ENCODE data around the gene WDR5B.

WDR5B gene

GRCh38 chr3:122414391-122414790 is 1.5 kb downstream of the WDR5B start:
- Histone ChIP-seq H3K27ac (ENCODE audit: insufficient read depth in 1 of 2, low read depth in 1 of 2, low read length in 2 of 2, poor library complexity in 1 of 2, severe bottlenecking in 2 of 2) (no peak overlapping the region), H3K4me3 (ENCODE audit: control insufficient read depth in 1 of 7, extremely low read depth in 1 of 7, insufficient read depth in 4 of 7, low read depth in 2 of 7, low read length in 6 of 7) (peak overlapping the region in 1 of 7 experiments; percentile 91), H3K27me3 (replicated peaks in 2 of 5; ENCODE audit: control insufficient read depth in 4 of 5, insufficient read depth in 5 of 5, low read length in 4 of 5) (no peaks in the 10 kb centered on the region), H3K4me1 (ENCODE audit: control extremely low read depth in 1 of 4, control insufficient read depth in 4 of 4, insufficient read depth in 4 of 4, low read length in 3 of 4) (peaks cover 13 to 36% (median 26%) of the 10 kb centered on the region in 4 experiments), H3K36me3 (ENCODE audit: control insufficient read depth in 4 of 4, insufficient read depth in 4 of 4, low read length in 3 of 4) (peaks cover 0 to 14% (median 2%) of the 10 kb centered on the region in 4 experiments), H3K9me3 (ENCODE audit: control extremely low read depth in 1 of 5, control insufficient read depth in 4 of 5, insufficient read depth in 2 of 5, low read depth in 1 of 5, low read length in 4 of 5) (no peaks in the 10 kb centered on the region)
- DNase-seq: no peak
- ChIA-PET POLR2A (no interaction called here), CTCF (interaction anchor here (1.4 to 2.4 kb wide), 4 partner anchors 18 to 30 kb away, joined by 4 to 8 read pairs (median 7); partner anchors contain the start of gene FAM162A)
- WGBS (ENCODE audit: insufficient coverage): 100% methylated on average over 2 of the region's 3 CpGs

- ChIA-PET CTCF (interaction anchor here (1.0 to 2.3 kb wide), 3 partner anchors 11 to 21 kb away, joined by 4 to 10 read pairs (median 6); no protein-coding TSS in a partner anchor), POLR2A (no interaction called here)
- H3K9me3 ChIP-seq (ENCODE audit: control extremely low read depth in 1 of 5, control insufficient read depth in 4 of 5, insufficient read depth in 2 of 5, low read depth in 1 of 5, low read length in 4 of 5): no peaks in the 10 kb centered on the region
- DNase-seq: no peak
- H3K27me3 ChIP-seq (replicated peaks in 2 of 5; ENCODE audit: control insufficient read depth in 4 of 5, insufficient read depth in 5 of 5, low read length in 4 of 5): no peaks in the 10 kb centered on the region
- peaks cover 5 to 37% (median 14%) of the 10 kb centered on the region in 4 experiments for H3K36me3 ChIP-seq (ENCODE audit: control insufficient read depth in 4 of 4, insufficient read depth in 4 of 4, low read length in 3 of 4)
- no peak overlapping the region for H3K4me3 ChIP-seq (ENCODE audit: control insufficient read depth in 1 of 7, extremely low read depth in 1 of 7, insufficient read depth in 4 of 7, low read depth in 2 of 7, low read length in 6 of 7)
- H3K27ac ChIP-seq (ENCODE audit: insufficient read depth in 1 of 2, low read depth in 1 of 2, low read length in 2 of 2, poor library complexity in 1 of 2, severe bottlenecking in 2 of 2): no peak overlapping the region
- 100% methylated on average over 3 of the region's 6 CpGs for whole genome bisulfite sequencing (ENCODE audit: insufficient coverage)
- H3K4me1 ChIP-seq (ENCODE audit: control extremely low read depth in 1 of 4, control insufficient read depth in 4 of 4, insufficient read depth in 4 of 4, low read length in 3 of 4): peaks cover 13 to 33% (median 19%) of the 10 kb centered on the region in 4 experiments
Observed at GRCh38 chr3:122410639-122411038, 5.2 kb downstream of the WDR5B start.

GRCh38 chr3:122410111-122410510 is 5.8 kb downstream of the WDR5B start:
- peak overlapping the region in 1 of 2 experiments; percentile 58 for H3K27ac ChIP-seq (ENCODE audit: insufficient read depth in 1 of 2, low read depth in 1 of 2, low read length in 2 of 2, poor library complexity in 1 of 2, severe bottlenecking in 2 of 2)
- CTCF ChIA-PET: interaction anchor here (1.0 to 2.3 kb wide), 4 partner anchors 11 to 49 kb away, joined by 3 to 10 read pairs (median 5); no protein-coding TSS in a partner anchor

GRCh38 chr3:122409446-122409845 is 6.4 kb downstream of the WDR5B start:
- peak; percentile 17 to 48 (median 39) for DNase-seq
- Histone ChIP-seq H3K9me3 (ENCODE audit: control extremely low read depth in 1 of 5, control insufficient read depth in 4 of 5, insufficient read depth in 2 of 5, low read depth in 1 of 5, low read length in 4 of 5) (no peaks in the 10 kb centered on the region), H3K4me1 (ENCODE audit: control extremely low read depth in 1 of 4, control insufficient read depth in 4 of 4, insufficient read depth in 4 of 4, low read length in 3 of 4) (peaks cover 8 to 23% (median 10%) of the 10 kb centered on the region in 4 experiments), H3K27me3 (replicated peaks in 2 of 5; ENCODE audit: control insufficient read depth in 4 of 5, insufficient read depth in 5 of 5, low read length in 4 of 5) (no peaks in the 10 kb centered on the region), H3K27ac (ENCODE audit: insufficient read depth in 1 of 2, low read depth in 1 of 2, low read length in 2 of 2, poor library complexity in 1 of 2, severe bottlenecking in 2 of 2) (peak overlapping the region; percentile 20 to 58), H3K36me3 (ENCODE audit: control insufficient read depth in 4 of 4, insufficient read depth in 4 of 4, low read length in 3 of 4) (peaks cover 5 to 38% (median 20%) of the 10 kb centered on the region in 4 experiments), H3K4me3 (ENCODE audit: control insufficient read depth in 1 of 7, extremely low read depth in 1 of 7, insufficient read depth in 4 of 7, low read depth in 2 of 7, low read length in 6 of 7) (peak overlapping the region in 5 of 7 experiments; percentile 29 to 68 (median 54))
- WGBS (ENCODE audit: insufficient coverage): 22% methylated on average over 6 of the region's 6 CpGs
- CTCF ChIA-PET: interaction anchor here (1.0 to 2.3 kb wide), 5 partner anchors 10 to 53 kb away, joined by 3 to 14 read pairs (median 5); no protein-coding TSS in a partner anchor
- POLR2A ChIA-PET: interaction anchor here (0.6 kb wide), 1 partner anchor 37 kb away, joined by 3 read pairs; no protein-coding TSS in a partner anchor

More at GRCh38 chr3:122410111-122410510, 5.8 kb downstream of the WDR5B start:
- Histone ChIP-seq H3K4me1 (ENCODE audit: control extremely low read depth in 1 of 4, control insufficient read depth in 4 of 4, insufficient read depth in 4 of 4, low read length in 3 of 4) (peaks cover 10 to 30% (median 15%) of the 10 kb centered on the region in 4 experiments), H3K9me3 (ENCODE audit: control extremely low read depth in 1 of 5, control insufficient read depth in 4 of 5, insufficient read depth in 2 of 5, low read depth in 1 of 5, low read length in 4 of 5) (no peaks in the 10 kb centered on the region), H3K36me3 (ENCODE audit: control insufficient read depth in 4 of 4, insufficient read depth in 4 of 4, low read length in 3 of 4) (peaks cover 5 to 38% (median 16%) of the 10 kb centered on the region in 4 experiments), H3K27me3 (replicated peaks in 2 of 5; ENCODE audit: control insufficient read depth in 4 of 5, insufficient read depth in 5 of 5, low read length in 4 of 5) (no peaks in the 10 kb centered on the region), H3K4me3 (ENCODE audit: control insufficient read depth in 1 of 7, extremely low read depth in 1 of 7, insufficient read depth in 4 of 7, low read depth in 2 of 7, low read length in 6 of 7) (no peak overlapping the region)
- no peak for DNase-seq
- POLR2A ChIA-PET: interaction anchor here (0.6 kb wide), 1 partner anchor 38 kb away, joined by 3 read pairs; no protein-coding TSS in a partner anchor
- WGBS (ENCODE audit: insufficient coverage): 100% methylated on average over 1 of the region's 4 CpGs

- no CpG with 5 or more reads among the region's 1 CpG for WGBS (ENCODE audit: insufficient coverage)
- Histone ChIP-seq H3K36me3 (ENCODE audit: control insufficient read depth in 4 of 4, insufficient read depth in 4 of 4, low read length in 3 of 4) (peaks cover 5 to 50% (median 28%) of the 10 kb centered on the region in 4 experiments), H3K27ac (ENCODE audit: insufficient read depth in 1 of 2, low read depth in 1 of 2, low read length in 2 of 2, poor library complexity in 1 of 2, severe bottlenecking in 2 of 2) (no peak overlapping the region), H3K4me3 (ENCODE audit: control insufficient read depth in 1 of 7, extremely low read depth in 1 of 7, insufficient read depth in 4 of 7, low read depth in 2 of 7, low read length in 6 of 7) (no peak overlapping the region), H3K27me3 (replicated peaks in 2 of 5; ENCODE audit: control insufficient read depth in 4 of 5, insufficient read depth in 5 of 5, low read length in 4 of 5) (no peaks in the 10 kb centered on the region), H3K9me3 (ENCODE audit: control extremely low read depth in 1 of 5, control insufficient read depth in 4 of 5, insufficient read depth in 2 of 5, low read depth in 1 of 5, low read length in 4 of 5) (no peaks in the 10 kb centered on the region), H3K4me1 (ENCODE audit: control extremely low read depth in 1 of 4, control insufficient read depth in 4 of 4, insufficient read depth in 4 of 4, low read length in 3 of 4) (peaks cover 5 to 21% (median 9%) of the 10 kb centered on the region in 4 experiments)
- no peak for DNase-seq
- POLR2A ChIA-PET: no interaction called here
- CTCF ChIA-PET: interaction anchor here (0.7 to 2.3 kb wide), 6 partner anchors 9 to 308 kb away, joined by 3 to 14 read pairs (median 4); partner anchors contain the start of gene FAM162A
Observed at GRCh38 chr3:122407946-122408345, 7.9 kb downstream of the WDR5B start.

GRCh38 chr3:122406198-122406597 is 9.7 kb downstream of the WDR5B start:
- H3K27me3 ChIP-seq (replicated peaks in 2 of 5; ENCODE audit: control insufficient read depth in 4 of 5, insufficient read depth in 5 of 5, low read length in 4 of 5): no peaks in the 10 kb centered on the region
- peaks cover 3 to 14% (median 8%) of the 10 kb centered on the region in 4 experiments for H3K4me1 ChIP-seq (ENCODE audit: control extremely low read depth in 1 of 4, control insufficient read depth in 4 of 4, insufficient read depth in 4 of 4, low read length in 3 of 4)
- peaks cover 5 to 44% (median 29%) of the 10 kb centered on the region in 4 experiments for H3K36me3 ChIP-seq (ENCODE audit: control insufficient read depth in 4 of 4, insufficient read depth in 4 of 4, low read length in 3 of 4)
- WGBS (ENCODE audit: insufficient coverage): 100% methylated on average over 4 of the region's 4 CpGs
- no peak overlapping the region for H3K27ac ChIP-seq (ENCODE audit: insufficient read depth in 1 of 2, low read depth in 1 of 2, low read length in 2 of 2, poor library complexity in 1 of 2, severe bottlenecking in 2 of 2)
- no peaks in the 10 kb centered on the region for H3K9me3 ChIP-seq (ENCODE audit: control extremely low read depth in 1 of 5, control insufficient read depth in 4 of 5, insufficient read depth in 2 of 5, low read depth in 1 of 5, low read length in 4 of 5)
- ChIA-PET CTCF (interaction anchor here (1.0 to 1.4 kb wide), 2 partner anchors 13 to 22 kb away, joined by 4 to 6 read pairs; partner anchors contain the start of gene FAM162A), POLR2A (no interaction called here)
- no peak overlapping the region for H3K4me3 ChIP-seq (ENCODE audit: control insufficient read depth in 1 of 7, extremely low read depth in 1 of 7, insufficient read depth in 4 of 7, low read depth in 2 of 7, low read length in 6 of 7)
- DNase-seq: no peak

- CTCF ChIA-PET: no interaction called here
- POLR2A ChIA-PET: no interaction called here
- H3K36me3 ChIP-seq (ENCODE audit: control insufficient read depth in 4 of 4, insufficient read depth in 4 of 4, low read length in 3 of 4): peaks cover 5 to 39% (median 28%) of the 10 kb centered on the region in 4 experiments
Observed at GRCh38 chr3:122405015-122405414, 10.8 kb downstream of the WDR5B start.

More at GRCh38 chr3:122405015-122405414, 10.8 kb downstream of the WDR5B start:
- Histone ChIP-seq H3K4me3 (ENCODE audit: control insufficient read depth in 1 of 7, extremely low read depth in 1 of 7, insufficient read depth in 4 of 7, low read depth in 2 of 7, low read length in 6 of 7) (no peak overlapping the region), H3K27ac (ENCODE audit: insufficient read depth in 1 of 2, low read depth in 1 of 2, low read length in 2 of 2, poor library complexity in 1 of 2, severe bottlenecking in 2 of 2) (no peak overlapping the region), H3K4me1 (ENCODE audit: control extremely low read depth in 1 of 4, control insufficient read depth in 4 of 4, insufficient read depth in 4 of 4, low read length in 3 of 4) (peaks cover 3 to 12% (median 7%) of the 10 kb centered on the region in 4 experiments), H3K27me3 (replicated peaks in 2 of 5; ENCODE audit: control insufficient read depth in 4 of 5, insufficient read depth in 5 of 5, low read length in 4 of 5) (no peaks in the 10 kb centered on the region), H3K9me3 (ENCODE audit: control extremely low read depth in 1 of 5, control insufficient read depth in 4 of 5, insufficient read depth in 2 of 5, low read depth in 1 of 5, low read length in 4 of 5) (no peaks in the 10 kb centered on the region)
- WGBS (ENCODE audit: insufficient coverage): 100% methylated on average over 3 of the region's 3 CpGs
- DNase-seq: no peak

Measured in common myeloid progenitor, CD34-positive (primary cell).